OCI-LY3 (cell line): ENCODE data around the gene LYPD1.

Experiments
- H2AFZ ChIP-seq: fragments of 200-600, 300-600 bp; shearing (Covaris generic); 2 replicates; pipeline ENCODE4 v1.6.0; 2014; ENCODE audit warnings: antibody characterized with exemption, low read depth, low read length
- H3K27ac ChIP-seq: fragments of 200-600, 300-600 bp; sonication (generic); 2 replicates; pipeline ENCODE4 v1.5.1; 2014; ENCODE audit warnings: mild to moderate bottlenecking, low read length, moderate library complexity, mixed read lengths
- H3K27me3 ChIP-seq: fragments of 200-600, 300-600 bp; sonication (generic); 2 replicates; pipeline ENCODE4 v1.6.1; 2014; ENCODE audit warnings: low read depth, low read length, mixed read lengths
- H3K36me3 ChIP-seq: fragments of 200-600, 300-600 bp; sonication (generic); replicated peaks from 2 replicates; pipeline ENCODE3; 2014; ENCODE audit warnings: low read depth, low read length, mixed read lengths
- H3K4me1 ChIP-seq: fragments of 300-600, 200-600 bp; sonication (generic); 2 replicates; pipeline ENCODE4 v1.6.1; 2014; ENCODE audit warnings: low read length, mixed read lengths
- H3K4me2 ChIP-seq: fragments of 200-600, 300-600 bp; sonication (generic); 2 replicates; pipeline ENCODE4 v1.6.1; 2014; ENCODE audit warnings: low read length, mixed read lengths
- H3K4me3 ChIP-seq: fragments of 300-600, 200-600 bp; sonication (generic); 2 replicates; pipeline ENCODE4 v1.5.1; 2014; ENCODE audit warnings: antibody characterized with exemption, mild to moderate bottlenecking, low read length, moderate library complexity
- H3K79me2 ChIP-seq: fragments of 300-600, 200-600 bp; shearing (Covaris generic); 2 replicates; pipeline ENCODE4 v1.6.1; 2014; ENCODE audit warnings: mild to moderate bottlenecking, low read length, mixed read lengths
- H3K9ac ChIP-seq: fragments of 300-600, 200-600 bp; shearing (Covaris generic); 2 replicates; pipeline ENCODE4 v1.6.0; 2014; ENCODE audit warnings: mild to moderate bottlenecking, low read length, moderate library complexity
- H3K9me3 ChIP-seq: fragments of 200-600, 300-600 bp; shearing (Covaris generic); 2 replicates; pipeline ENCODE4 v1.6.1; 2014; ENCODE audit warnings: low read length, mixed read lengths; ENCODE audit not compliant: insufficient read depth
- H4K20me1 ChIP-seq: fragments of 200-600, 300-600 bp; sonication (generic); 2 replicates; pipeline ENCODE4 v1.6.1; 2016; ENCODE audit warnings: low read length, mixed read lengths; ENCODE audit not compliant: insufficient read depth
- CTCF ChIP-seq: fragments of 200-600, 300-600 bp; sonication (generic); IDR thresholded peaks from 2 replicates; pipeline ENCODE4 v1.5.1; 2014; ENCODE audit warnings: antibody characterized with exemption, low read length, low read depth
- EZH2phosphoT487 ChIP-seq: fragments of 200-600 bp; shearing (Covaris generic); IDR thresholded peaks from 2 replicates; pipeline ENCODE4 v1.6.1; 2018; ENCODE audit warnings: antibody characterized with exemption, mixed run types, low read depth

Gene LYPD1

DNA sequence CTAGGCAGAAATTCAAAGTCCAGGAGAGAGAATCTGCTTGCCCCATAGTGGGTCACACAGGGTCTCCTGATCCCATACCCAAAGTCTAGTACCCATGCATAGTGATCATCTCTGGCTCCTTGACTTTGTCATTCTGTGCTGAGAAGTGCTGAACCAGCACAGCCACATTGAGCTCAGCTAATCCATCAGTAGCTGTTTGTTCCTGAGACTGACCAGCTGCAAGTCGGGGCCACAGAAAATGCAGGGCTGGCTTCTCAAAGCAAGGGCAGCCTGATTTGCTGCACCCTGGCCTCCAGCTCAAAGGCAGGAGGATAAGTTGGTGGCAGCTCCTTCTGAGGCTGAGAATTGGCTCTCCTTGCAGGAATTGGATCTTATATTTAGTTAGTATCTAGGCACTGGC is 72.2 kb downstream of the LYPD1 start:
- Histone ChIP-seq H3K27ac (no peak overlapping the region), H2AFZ (no peak overlapping the region), H3K9ac (no peak overlapping the region), H3K79me2 (no peaks in the 10 kb centered on the region), H3K4me3 (no peak overlapping the region), H3K4me1 (no peaks in the 10 kb centered on the region), H3K4me2 (no peak overlapping the region), H3K27me3 (no peaks in the 10 kb centered on the region), H4K20me1 (no peaks in the 10 kb centered on the region), H3K36me3 (no peaks in the 10 kb centered on the region), H3K9me3 (no peaks in the 10 kb centered on the region)
- TF ChIP-seq CTCF (no peak), EZH2phosphoT487 (no peak)

DNA sequence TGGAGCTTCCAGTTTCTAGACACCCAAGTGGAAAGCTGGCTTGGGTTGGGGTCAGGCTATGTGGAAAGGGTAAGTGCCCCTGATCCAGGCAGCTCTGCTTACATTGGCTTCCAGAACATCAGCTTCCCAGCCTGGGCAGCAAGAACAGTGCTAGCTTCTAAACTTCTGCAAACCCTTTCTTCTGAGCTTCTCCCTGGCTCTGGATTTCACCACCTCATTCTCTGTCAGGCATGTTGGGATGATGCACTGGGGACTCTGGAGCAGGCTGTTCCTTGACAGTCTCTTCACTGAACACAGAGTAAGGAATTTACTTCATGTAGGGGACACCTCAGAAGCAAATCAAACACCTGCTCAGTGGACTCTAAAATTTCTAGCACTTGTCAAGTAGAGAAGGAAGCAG is 72.8 kb downstream of the LYPD1 start:
- Histone ChIP-seq H3K27me3 (no peaks in the 10 kb centered on the region), H3K36me3 (no peaks in the 10 kb centered on the region), H3K9me3 (no peaks in the 10 kb centered on the region), H3K4me3 (no peak overlapping the region), H3K4me2 (no peak overlapping the region), H3K27ac (no peak overlapping the region), H4K20me1 (no peaks in the 10 kb centered on the region), H2AFZ (no peak overlapping the region), H3K4me1 (no peaks in the 10 kb centered on the region), H3K9ac (no peak overlapping the region), H3K79me2 (no peaks in the 10 kb centered on the region)
- TF ChIP-seq EZH2phosphoT487: no peak

DNA sequence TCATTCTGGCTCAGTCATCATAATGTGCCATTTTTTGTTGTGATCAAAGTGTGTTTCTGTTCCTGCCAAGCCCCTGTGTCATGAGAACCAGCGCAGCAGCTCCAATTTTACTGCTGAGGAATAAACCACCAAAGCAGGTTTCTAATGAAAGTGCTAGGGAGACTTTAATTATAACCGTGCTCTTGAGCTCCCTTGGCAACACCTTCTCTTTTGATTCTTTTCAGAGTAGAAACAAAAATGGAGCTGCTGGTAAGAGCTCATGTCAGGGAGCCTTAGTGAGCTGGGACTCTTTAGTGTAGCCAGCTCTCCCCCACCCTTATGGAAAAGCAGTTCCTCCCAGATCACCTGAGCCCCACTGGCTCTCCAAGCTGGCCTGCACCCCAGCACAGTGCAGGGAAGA is 74.3 kb downstream of the LYPD1 start:
- no peaks in the 10 kb centered on the region for H3K4me1 ChIP-seq
- TF ChIP-seq CTCF (no peak), EZH2phosphoT487 (no peak)
- H3K36me3 ChIP-seq: no peaks in the 10 kb centered on the region
- H3K27me3 ChIP-seq: no peaks in the 10 kb centered on the region
- H3K9ac ChIP-seq: no peak overlapping the region
- no peaks in the 10 kb centered on the region for H3K79me2 ChIP-seq
- no peaks in the 10 kb centered on the region for H3K9me3 ChIP-seq
- H3K27ac ChIP-seq: no peak overlapping the region
- H2AFZ ChIP-seq: no peak overlapping the region
- no peak overlapping the region for H3K4me2 ChIP-seq
- H4K20me1 ChIP-seq: no peaks in the 10 kb centered on the region
- no peak overlapping the region for H3K4me3 ChIP-seq

DNA sequence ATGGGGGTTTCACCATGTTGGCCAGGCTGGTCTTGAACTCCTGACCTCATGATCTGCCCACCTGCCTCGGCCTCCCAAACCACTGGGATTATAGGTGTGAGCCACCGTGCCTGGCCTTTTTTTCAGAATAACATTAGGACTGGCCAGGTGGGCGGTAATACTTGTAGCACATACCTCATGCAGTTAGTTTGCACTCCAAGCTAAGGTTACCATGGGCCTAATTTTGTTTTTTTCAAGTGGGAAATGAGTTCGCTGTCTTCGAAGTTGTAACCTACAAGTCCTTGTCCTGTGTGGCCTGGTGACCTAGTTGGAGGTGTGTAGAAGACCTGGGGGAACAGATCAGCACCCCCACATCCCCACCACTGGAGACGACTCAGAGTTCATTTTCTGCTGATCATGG is 74.8 kb downstream of the LYPD1 start:
- TF ChIP-seq EZH2phosphoT487 (no peak), CTCF (no peak)

More for the DNA sequence above, 74.8 kb downstream of the LYPD1 start:
- Histone ChIP-seq H3K36me3 (no peaks in the 10 kb centered on the region), H3K79me2 (no peaks in the 10 kb centered on the region), H3K4me3 (no peak overlapping the region), H3K4me2 (no peak overlapping the region), H3K27me3 (no peaks in the 10 kb centered on the region), H4K20me1 (no peaks in the 10 kb centered on the region), H3K9me3 (no peaks in the 10 kb centered on the region), H2AFZ (no peak overlapping the region), H3K27ac (no peak overlapping the region), H3K9ac (no peak overlapping the region), H3K4me1 (no peaks in the 10 kb centered on the region)
